Activated CD4-positive, alpha-beta T cell treated with anti-CD3 and anti-CD28 coated beads, Interleukin-2, amount 10 ng/mL, durations not matched to agents 7 days and 5 days (primary cell): ENCODE results near the gene COLEC12. TPM values are rescaled to one million over a fixed set of nuclear protein-coding genes. Genes with fewer than 3 reads are reported as not detected.
"Not testable (repeated sequence)": the region's sequence is repeated elsewhere in the genome, so short reads cannot be mapped to it uniquely, and the experiment has no call there.

Experiments used
- CTCF ChIA-PET: fragments of 350-600 bp; sonication (Branson Sonifier 250); formaldehyde crosslinking; loops from one replicate; lab custom pipeline; 2021; ENCODE audit warnings: antibody characterized with exemption; lab: Charles Lee
- POLR2A ChIA-PET: fragments of 350-600 bp; sonication (Branson Sonifier 250); formaldehyde crosslinking; loops from one replicate; lab custom pipeline; 2021; ENCODE audit warnings: antibody characterized with exemption; lab: Charles Lee
- DNase-seq: peaks from one replicate; pipeline ENCODE4 v3.0.0-alpha.2; 2020
- H3K27ac Mint-ChIP-seq: one replicate; pipeline ENCODE4 v1.8.0; 2021; ENCODE audit warnings: mild to moderate bottlenecking, moderate library complexity, mixed read lengths
- H3K27me3 Mint-ChIP-seq: one replicate; pipeline ENCODE4 v1.8.0; 2021; ENCODE audit warnings: mixed read lengths
- H3K36me3 Mint-ChIP-seq: one replicate; pipeline ENCODE4 v1.8.0; 2021; ENCODE audit warnings: low read depth, mixed read lengths
- H3K4me1 Mint-ChIP-seq: one replicate; pipeline ENCODE4 v1.8.0; 2021; ENCODE audit warnings: mixed read lengths
- H3K4me3 Mint-ChIP-seq: one replicate; pipeline ENCODE4 v1.8.0; 2021; ENCODE audit warnings: mild to moderate bottlenecking, moderate library complexity, mixed read lengths
- H3K9me3 Mint-ChIP-seq: one replicate; pipeline ENCODE4 v1.8.0; 2021; ENCODE audit warnings: mixed read lengths
- total RNA-seq, 2 experiments: library from RNA; stranded (reverse); gene quantifications; one replicate each; pipeline ENCODE4 v1.2.3, GENCODE V29; 2021

Gene COLEC12
- total RNA-seq, 2 experiments from 2014 or later, result not detected

- no peaks in the 10 kb centered on the region for H3K4me1 Mint-ChIP-seq
- no peak overlapping the region for H3K27ac Mint-ChIP-seq
- DNase-seq, result no peak
- H3K27me3 Mint-ChIP-seq, result peaks cover 2% of the 10 kb centered on the region
- no peaks in the 10 kb centered on the region for H3K36me3 Mint-ChIP-seq
- H3K4me3 Mint-ChIP-seq, result no peak overlapping the region
- CTCF ChIA-PET, result no interaction called here
- POLR2A ChIA-PET, result no interaction called here
- H3K9me3 Mint-ChIP-seq, result no peaks in the 10 kb centered on the region
Observed at GRCh38 chr18:310042-310441, 190.5 kb downstream of the COLEC12 start.

GRCh38 chr18:308086-308485 is 192.4 kb downstream of the COLEC12 start:
- H3K4me1 Mint-ChIP-seq, H3K4me3 Mint-ChIP-seq, CTCF ChIA-PET, H3K9me3 Mint-ChIP-seq, H3K36me3 Mint-ChIP-seq, H3K27me3 Mint-ChIP-seq, POLR2A ChIA-PET, H3K27ac Mint-ChIP-seq, DNase-seq: not testable (repeated sequence)

GRCh38 chr18:306608-307255 is 193.8 kb downstream of the COLEC12 start:
- ChIA-PET CTCF (no interaction called here), POLR2A (no interaction called here)
- no peaks in the 10 kb centered on the region for H3K36me3 Mint-ChIP-seq

GRCh38 chr18:305003-305501 is 195.4 kb downstream of the COLEC12 start:
- ChIA-PET POLR2A (interaction anchor here (0.5 kb wide), 1 partner anchor 9 kb away, joined by 4 read pairs; no protein-coding TSS in a partner anchor), CTCF (no interaction called here)
- Mint-ChIP-seq H3K9me3 (no peaks in the 10 kb centered on the region), H3K4me3 (no peak overlapping the region), H3K4me1 (no peaks in the 10 kb centered on the region), H3K36me3 (no peaks in the 10 kb centered on the region), H3K27me3 (peaks cover 3% of the 10 kb centered on the region), H3K27ac (no peak overlapping the region)
- DNase-seq, result no peak

More at GRCh38 chr18:306608-307255, 193.8 kb downstream of the COLEC12 start:
- Mint-ChIP-seq H3K4me1 (no peaks in the 10 kb centered on the region), H3K9me3 (no peaks in the 10 kb centered on the region), H3K4me3 (no peak overlapping the region), H3K27me3 (peaks cover 2% of the 10 kb centered on the region), H3K27ac (no peak overlapping the region)
- DNase-seq, result no peak

- Mint-ChIP-seq H3K36me3 (no peaks in the 10 kb centered on the region), H3K27me3 (peaks cover 5% of the 10 kb centered on the region), H3K4me3 (no peak overlapping the region), H3K9me3 (no peaks in the 10 kb centered on the region), H3K27ac (no peak overlapping the region), H3K4me1 (no peaks in the 10 kb centered on the region)
- no peak for DNase-seq
- CTCF ChIA-PET, result no interaction called here
- POLR2A ChIA-PET, result no interaction called here
Observed at GRCh38 chr18:303607-304006, 196.9 kb downstream of the COLEC12 start.

- H3K9me3 Mint-ChIP-seq, result no peaks in the 10 kb centered on the region
- no peak overlapping the region for H3K27ac Mint-ChIP-seq
- ChIA-PET CTCF (no interaction called here), POLR2A (no interaction called here)
- H3K27me3 Mint-ChIP-seq, result peaks cover 5% of the 10 kb centered on the region
- no peaks in the 10 kb centered on the region for H3K4me1 Mint-ChIP-seq
- no peak overlapping the region for H3K4me3 Mint-ChIP-seq
- no peak for DNase-seq
- H3K36me3 Mint-ChIP-seq, result no peaks in the 10 kb centered on the region
Observed at GRCh38 chr18:303011-303410, 197.5 kb downstream of the COLEC12 start.

GRCh38 chr18:302097-302496 is 198.4 kb downstream of the COLEC12 start:
- POLR2A ChIA-PET, result no interaction called here

GRCh38 chr18:297936-298335 is 202.6 kb downstream of the COLEC12 start:
- ChIA-PET POLR2A (no interaction called here), CTCF (interaction anchor here (0.9 kb wide), 1 partner anchor 10 kb away, joined by 3 read pairs; no protein-coding TSS in a partner anchor)
- DNase-seq, result no peak
- H3K27me3 Mint-ChIP-seq, result peaks cover 13% of the 10 kb centered on the region
- H3K4me3 Mint-ChIP-seq, result no peak overlapping the region
- no peak overlapping the region for H3K27ac Mint-ChIP-seq
- no peaks in the 10 kb centered on the region for H3K36me3 Mint-ChIP-seq
- H3K4me1 Mint-ChIP-seq, result no peaks in the 10 kb centered on the region
- no peaks in the 10 kb centered on the region for H3K9me3 Mint-ChIP-seq

More at GRCh38 chr18:302097-302496, 198.4 kb downstream of the COLEC12 start:
- no peak for DNase-seq
- H3K4me3 Mint-ChIP-seq, result no peak overlapping the region
- CTCF ChIA-PET, result no interaction called here
- no peaks in the 10 kb centered on the region for H3K9me3 Mint-ChIP-seq
- no peak overlapping the region for H3K27ac Mint-ChIP-seq
- peaks cover 5% of the 10 kb centered on the region for H3K27me3 Mint-ChIP-seq
- H3K36me3 Mint-ChIP-seq, result no peaks in the 10 kb centered on the region
- H3K4me1 Mint-ChIP-seq, result no peaks in the 10 kb centered on the region

GRCh38 chr18:295756-296490 is 204.6 kb downstream of the COLEC12 start:
- Mint-ChIP-seq H3K9me3 (no peaks in the 10 kb centered on the region), H3K4me3 (no peak overlapping the region), H3K36me3 (no peaks in the 10 kb centered on the region), H3K27ac (no peak overlapping the region), H3K27me3 (peaks cover 11% of the 10 kb centered on the region), H3K4me1 (no peaks in the 10 kb centered on the region)
- no peak for DNase-seq
- POLR2A ChIA-PET, result interaction anchor here (0.7 kb wide), 1 partner anchor 10 kb away, joined by 4 read pairs; no protein-coding TSS in a partner anchor
- CTCF ChIA-PET, result interaction anchor here (1.0 kb wide), 1 partner anchor 20 kb away, joined by 3 read pairs; no protein-coding TSS in a partner anchor

- Mint-ChIP-seq H3K4me1 (no peaks in the 10 kb centered on the region), H3K27me3 (peaks cover 11% of the 10 kb centered on the region), H3K9me3 (no peaks in the 10 kb centered on the region), H3K27ac (no peak overlapping the region), H3K36me3 (no peaks in the 10 kb centered on the region), H3K4me3 (no peak overlapping the region)
- POLR2A ChIA-PET, result no interaction called here
- no peak for DNase-seq
- CTCF ChIA-PET, result no interaction called here
Observed at GRCh38 chr18:294566-294965, 205.9 kb downstream of the COLEC12 start.

GRCh38 chr18:293536-293935 is 207.0 kb downstream of the COLEC12 start:
- H3K36me3 Mint-ChIP-seq, result no peaks in the 10 kb centered on the region
- POLR2A ChIA-PET, result no interaction called here
- no peaks in the 10 kb centered on the region for H3K9me3 Mint-ChIP-seq
- H3K4me1 Mint-ChIP-seq, result no peaks in the 10 kb centered on the region
- CTCF ChIA-PET, result no interaction called here
- no peak for DNase-seq
- no peak overlapping the region for H3K27ac Mint-ChIP-seq
- H3K27me3 Mint-ChIP-seq, result peaks cover 10% of the 10 kb centered on the region
- no peak overlapping the region for H3K4me3 Mint-ChIP-seq

- no peak for DNase-seq
- H3K4me1 Mint-ChIP-seq, result no peaks in the 10 kb centered on the region
- H3K27me3 Mint-ChIP-seq, result peaks cover 10% of the 10 kb centered on the region
- H3K27ac Mint-ChIP-seq, result no peak overlapping the region
- CTCF ChIA-PET, result interaction anchor here (0.7 kb wide), 1 partner anchor 118 kb away, joined by 3 read pairs; no protein-coding TSS in a partner anchor
- no peaks in the 10 kb centered on the region for H3K36me3 Mint-ChIP-seq
- no peaks in the 10 kb centered on the region for H3K9me3 Mint-ChIP-seq
- POLR2A ChIA-PET, result no interaction called here
- no peak overlapping the region for H3K4me3 Mint-ChIP-seq
Observed at GRCh38 chr18:292271-292670, 208.2 kb downstream of the COLEC12 start.

- POLR2A ChIA-PET, H3K27ac Mint-ChIP-seq, H3K4me1 Mint-ChIP-seq, H3K36me3 Mint-ChIP-seq, DNase-seq, H3K9me3 Mint-ChIP-seq, H3K4me3 Mint-ChIP-seq, CTCF ChIA-PET: not testable (repeated sequence)
- H3K27me3 Mint-ChIP-seq, result peaks cover 14% of the 10 kb centered on the region
Observed at GRCh38 chr18:289970-290369, 210.5 kb downstream of the COLEC12 start.
